CD4-positive, alpha-beta T cell treated with Interleukin-15 for 4 hours (primary cell): ENCODE results near the gene CMKLR1.

Source experiments
- DNase-seq: peaks from one replicate; pipeline ENCODE4 v3.0.0-alpha.2; 2020; ENCODE audit warnings: low spot score

The CMKLR1 gene

DNA sequence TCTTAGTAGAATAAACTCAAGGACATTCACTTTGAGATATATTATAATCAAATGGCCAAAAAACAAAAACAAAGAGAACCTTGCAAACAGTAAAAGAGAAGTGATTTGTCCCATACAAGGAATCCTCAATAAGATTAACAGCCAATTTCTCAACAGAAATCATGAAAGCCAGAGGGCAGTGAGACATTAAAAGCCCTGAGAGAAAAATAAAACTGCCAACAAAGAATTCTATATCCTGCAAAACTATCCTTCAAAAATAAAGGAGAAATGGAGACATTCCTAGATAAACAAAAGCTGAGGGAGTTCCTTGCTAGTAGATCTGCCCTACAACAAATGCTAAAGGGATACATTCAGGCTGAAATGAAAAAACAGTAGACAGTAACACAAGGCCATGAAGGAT is 78.1 kb downstream of the CMKLR1 start:
- DNase-seq = no peak

DNA sequence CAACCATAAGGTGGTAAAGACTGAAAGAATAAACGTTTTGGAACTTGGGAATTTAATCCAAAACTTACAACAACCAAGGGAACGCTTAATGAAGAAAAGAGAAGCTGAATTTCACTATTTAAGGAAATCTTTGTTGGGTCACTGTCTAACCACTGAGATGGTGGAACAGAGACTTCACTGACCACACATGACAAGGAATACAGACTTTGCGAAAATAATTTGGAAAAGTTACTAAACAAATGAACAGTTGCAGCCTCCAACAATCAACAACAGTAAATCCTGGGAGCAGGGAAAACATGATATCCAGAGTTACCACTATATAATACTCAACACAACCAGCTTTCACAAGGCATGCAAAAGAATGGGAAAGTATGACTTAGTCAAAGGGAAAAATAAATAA is 79.1 kb downstream of the CMKLR1 start:
- no peak for DNase-seq

GRCh38 chr12:108257610-108258106 is 81.5 kb downstream of the CMKLR1 start:
- DNase-seq = no peak

GRCh38 chr12:108257004-108257403 is 82.1 kb downstream of the CMKLR1 start:
- no peak for DNase-seq

DNA sequence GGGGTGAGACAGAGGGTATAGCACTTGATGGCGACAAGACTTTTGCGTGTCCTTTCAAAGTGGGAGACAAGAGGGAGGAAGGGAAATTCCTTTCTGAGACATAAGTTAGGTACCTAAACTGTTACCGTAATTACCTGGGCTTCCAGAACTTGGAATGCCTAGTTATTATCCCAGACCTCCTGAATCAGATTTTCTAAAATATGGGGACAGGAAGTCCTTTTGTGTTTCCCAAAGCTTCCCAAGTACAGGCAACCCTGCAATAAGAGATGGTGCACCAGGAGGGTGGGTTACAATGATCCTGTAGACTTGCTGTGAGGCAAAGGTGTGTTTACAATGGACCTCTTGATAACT is 83.9 kb downstream of the CMKLR1 start:
- DNase-seq = no peak

DNA sequence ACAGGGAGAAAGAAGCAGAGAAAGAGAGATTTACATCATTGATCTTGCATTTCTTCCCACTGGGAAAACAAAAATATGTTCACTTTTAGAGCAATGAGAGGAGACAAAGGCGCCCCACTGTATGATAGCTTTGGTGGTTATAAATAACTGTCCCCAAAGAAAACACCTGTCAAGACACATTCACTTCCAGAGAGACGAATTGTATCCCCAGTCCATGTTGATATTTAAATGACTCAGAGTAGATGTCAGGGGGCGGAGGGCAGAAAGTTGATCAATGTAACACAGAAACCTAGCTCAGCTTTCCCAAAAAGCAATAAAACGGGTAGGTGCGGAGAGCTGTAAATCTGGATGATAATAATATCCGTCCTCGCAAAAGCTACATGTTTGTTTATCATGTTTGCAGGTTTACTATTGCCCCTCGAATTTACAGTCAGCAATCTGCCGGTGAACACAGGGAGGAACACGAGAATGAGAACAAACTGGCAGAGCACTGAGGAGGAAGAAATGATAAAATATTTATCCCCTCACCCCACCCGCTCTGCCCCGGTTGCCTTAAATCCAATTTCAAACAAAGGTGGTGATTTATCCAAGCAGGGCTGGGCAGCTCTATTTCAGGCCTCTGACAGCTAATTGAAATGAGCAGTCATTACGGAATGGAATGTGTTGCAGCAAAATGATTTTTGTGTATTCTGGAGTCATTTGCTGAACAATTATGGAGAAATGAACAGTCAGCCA is 84.4 kb downstream of the CMKLR1 start:
- DNase-seq = no peak

DNA sequence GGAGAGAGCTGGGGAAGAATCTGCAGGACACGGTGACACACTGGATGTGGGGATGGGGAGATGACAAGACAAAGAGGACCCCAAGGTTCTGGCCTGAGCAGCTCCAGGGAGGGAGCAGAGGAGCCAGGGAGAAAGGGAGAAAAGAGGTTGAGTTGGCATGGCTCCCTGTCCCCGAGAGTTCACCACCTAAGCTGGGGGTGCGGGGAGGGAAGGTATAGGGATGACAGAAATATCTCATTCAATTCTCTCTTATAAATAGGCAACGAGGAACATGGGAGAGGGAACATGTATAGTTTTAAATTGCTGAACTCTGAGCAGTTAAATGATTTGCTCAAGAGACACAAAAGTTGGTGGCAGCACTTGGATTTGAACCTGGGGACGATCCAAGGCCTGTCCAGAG is 85.1 kb downstream of the CMKLR1 start:
- DNase-seq = no peak

DNA sequence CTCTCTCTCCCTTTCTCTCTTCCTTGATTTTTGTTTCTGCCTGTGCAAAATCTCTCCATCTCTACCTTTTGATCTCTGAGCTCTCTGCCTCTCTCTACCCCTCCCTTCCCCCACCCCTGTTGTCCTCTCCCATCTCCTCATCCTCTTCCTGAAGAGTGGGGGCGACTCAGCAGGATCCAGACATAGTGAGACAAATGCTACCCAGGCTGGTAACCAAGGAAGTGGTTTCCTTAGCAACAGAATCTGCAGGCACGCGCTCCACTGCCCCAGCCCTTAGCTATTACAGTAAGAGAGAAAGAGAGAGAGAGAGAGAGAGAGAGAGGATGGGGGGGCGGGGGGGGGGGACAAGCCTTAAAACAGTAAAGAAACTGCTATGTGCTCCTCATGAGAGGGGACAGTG is 85.6 kb downstream of the CMKLR1 start:
- no peak for DNase-seq

GRCh38 chr12:108252523-108252922 is 86.6 kb downstream of the CMKLR1 start:
- no peak for DNase-seq

- no peak for DNase-seq
These were observed 91.1 kb downstream of the CMKLR1 start for GRCh38 chr12:108248011-108248410.

- DNase-seq = no peak
These were observed 92.0 kb downstream of the CMKLR1 start for GRCh38 chr12:108247130-108247529.

- no peak for DNase-seq
These were observed 97.0 kb downstream of the CMKLR1 start for GRCh38 chr12:108241986-108242703.

DNA sequence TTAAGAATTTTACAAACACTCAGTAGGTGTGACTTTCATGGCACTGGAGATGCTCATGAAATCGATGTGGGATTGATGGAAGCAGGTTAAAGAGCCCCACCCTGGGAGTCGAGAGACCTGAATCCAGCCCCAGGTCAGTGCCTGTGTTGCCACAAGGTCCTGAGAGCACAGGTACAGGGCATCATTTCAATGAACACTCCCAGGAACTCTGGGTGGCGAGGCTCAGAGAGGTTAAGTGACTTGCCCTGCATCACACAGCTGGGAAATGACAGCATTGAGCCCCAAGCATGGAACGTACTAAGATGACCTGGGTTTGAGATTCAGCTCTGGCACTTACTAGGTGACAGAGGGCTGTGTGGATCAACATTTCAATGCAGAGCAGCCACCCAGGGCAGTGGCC is 98.2 kb downstream of the CMKLR1 start:
- DNase-seq = no peak

DNA sequence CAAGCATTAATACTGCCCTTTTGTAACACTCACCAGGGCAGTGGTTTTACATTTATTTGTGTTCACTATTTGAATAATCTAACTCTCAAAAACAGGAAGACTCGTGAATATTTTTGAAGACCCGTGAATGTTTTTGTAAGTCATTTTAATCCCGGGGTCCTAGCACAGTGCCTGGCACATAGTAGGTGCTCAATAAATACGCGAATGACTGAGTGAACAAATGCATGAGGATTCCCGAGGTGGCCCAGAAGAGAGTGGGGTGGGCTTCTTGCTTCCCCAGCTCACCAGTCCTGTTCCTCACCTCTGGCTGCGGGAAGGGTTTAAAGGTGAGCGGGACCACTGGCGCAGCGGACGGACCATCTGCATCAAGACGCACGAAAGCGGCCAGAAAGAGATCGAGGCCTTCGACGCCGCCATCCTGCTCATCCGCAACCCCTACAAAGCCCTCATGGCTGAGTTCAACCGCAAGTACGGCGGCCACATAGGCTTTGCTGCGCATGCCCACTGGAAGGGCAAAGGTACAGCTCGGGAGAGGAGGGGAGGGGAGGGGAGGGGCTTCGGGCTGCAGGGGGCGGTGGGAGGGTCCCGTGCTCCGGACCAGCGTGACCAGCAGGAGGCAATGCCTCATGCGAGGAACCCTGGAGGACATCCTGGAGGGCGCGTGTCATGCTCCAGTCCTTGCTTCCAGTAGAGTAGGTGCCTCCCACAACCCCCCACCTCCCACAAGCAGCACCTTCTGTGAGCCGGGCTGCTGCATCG is 98.9 kb downstream of the CMKLR1 start:
- no peak for DNase-seq

DNA sequence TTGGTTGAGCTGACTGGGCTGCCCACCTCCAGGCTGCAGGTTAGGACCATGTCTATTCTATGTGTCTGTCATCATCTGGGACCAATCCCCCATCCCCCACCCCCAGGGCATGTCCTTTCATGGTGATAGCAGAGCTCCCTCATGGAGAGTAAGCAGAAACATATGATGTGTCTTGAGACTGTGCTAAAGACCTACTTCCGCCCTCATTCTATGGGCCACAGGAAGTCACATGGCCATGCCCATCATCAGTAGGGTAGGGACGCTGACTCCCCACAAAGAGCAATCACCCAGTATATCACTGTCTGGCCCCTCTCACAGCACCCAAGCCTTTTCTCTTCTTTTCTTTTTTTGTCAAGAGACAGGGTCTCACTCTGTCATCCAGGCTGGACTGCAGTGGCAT is 99.7 kb downstream of the CMKLR1 start:
- no peak for DNase-seq

GRCh38 chr12:108238474-108238873 is 100.6 kb downstream of the CMKLR1 start:
- DNase-seq = no peak
